Measurements from ENCODE around the gene SCLT1.

DNA sequence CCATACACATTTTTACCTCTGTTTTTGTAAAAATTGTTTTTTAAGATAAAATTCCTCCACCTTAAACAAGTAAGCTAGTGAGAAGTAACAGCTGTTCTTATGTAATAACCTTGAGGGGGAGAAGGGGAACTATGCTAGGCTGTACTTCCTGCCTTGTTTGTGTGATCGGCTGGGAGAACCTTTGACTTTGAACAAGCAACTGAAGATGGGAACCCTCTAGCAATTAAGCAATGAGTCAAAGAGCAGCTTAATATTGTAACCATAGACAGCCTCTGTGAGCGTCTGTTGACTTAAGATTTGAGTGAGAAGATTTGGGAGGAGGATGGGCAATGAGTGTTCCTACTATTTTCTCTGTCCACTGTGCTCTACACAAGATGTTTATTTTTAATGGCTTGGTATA lies 135.1 kb downstream of the SCLT1 start:
- TF ChIP-seq EZH2 (IDR thresholded peaks at IDR 0.05; ENCODE audit: low read length) = no peak
- TF ChIP-seq, protein P1, sequence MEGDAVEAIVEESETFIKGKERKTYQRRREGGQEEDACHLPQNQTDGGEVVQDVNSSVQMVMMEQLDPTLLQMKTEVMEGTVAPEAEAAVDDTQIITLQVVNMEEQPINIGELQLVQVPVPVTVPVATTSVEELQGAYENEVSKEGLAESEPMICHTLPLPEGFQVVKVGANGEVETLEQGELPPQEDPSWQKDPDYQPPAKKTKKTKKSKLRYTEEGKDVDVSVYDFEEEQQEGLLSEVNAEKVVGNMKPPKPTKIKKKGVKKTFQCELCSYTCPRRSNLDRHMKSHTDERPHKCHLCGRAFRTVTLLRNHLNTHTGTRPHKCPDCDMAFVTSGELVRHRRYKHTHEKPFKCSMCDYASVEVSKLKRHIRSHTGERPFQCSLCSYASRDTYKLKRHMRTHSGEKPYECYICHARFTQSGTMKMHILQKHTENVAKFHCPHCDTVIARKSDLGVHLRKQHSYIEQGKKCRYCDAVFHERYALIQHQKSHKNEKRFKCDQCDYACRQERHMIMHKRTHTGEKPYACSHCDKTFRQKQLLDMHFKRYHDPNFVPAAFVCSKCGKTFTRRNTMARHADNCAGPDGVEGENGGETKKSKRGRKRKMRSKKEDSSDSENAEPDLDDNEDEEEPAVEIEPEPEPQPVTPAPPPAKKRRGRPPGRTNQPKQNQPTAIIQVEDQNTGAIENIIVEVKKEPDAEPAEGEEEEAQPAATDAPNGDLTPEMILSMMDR (optimal IDR thresholded peaks at IDR 0.05 in 1 of 3, IDR thresholded peaks at IDR 0.05 in 1 of 3, conservative IDR thresholded peaks at IDR 0.05 in 1 of 3; ENCODE audit: extremely low read depth in 1 of 3, insufficient read depth in 2 of 3, low read length in 3 of 3) = no peak

Data from keratinocyte (primary cell).